PC-3 (cell line): ENCODE data around the gene CADPS2. TPM values are rescaled to one million over a fixed set of nuclear protein-coding genes. Genes with fewer than 3 reads are reported as not detected.

Source experiments
- ATAC-seq: fragments of 200-7000 bp; cut with Tn5 transposase; 2 replicates; pipeline ENCODE4 v1.9.1; 2020; ENCODE audit warnings: mild to moderate bottlenecking, moderate library complexity
- BruUV-seq: library from RNA; stranded (reverse); fragments of 400-500 nt; replicated peaks from 2 replicates; lab custom pipeline; 2021; lab: Mats Ljungman, UMichigan
- CTCF ChIA-PET: fragments of 300-600 bp; sonication (Branson Sonifier 250); formaldehyde crosslinking; loops from one replicate; lab custom pipeline; 2022; ENCODE audit warnings: antibody characterized with exemption; lab: Charles Lee
- POLR2A ChIA-PET: fragments of 300-600 bp; sonication (Branson Sonifier 250); formaldehyde crosslinking; loops from one replicate; lab custom pipeline; 2022; ENCODE audit warnings: antibody characterized with exemption; ENCODE audit not compliant: unreplicated experiment; lab: Charles Lee
- DNase-seq: peaks from one replicate; pipeline ENCODE4 v3.0.0-alpha.2; 2015
- H2AFZ ChIP-seq: fragments of 300-600 bp; sonication (generic); 2 replicates; pipeline ENCODE4 v1.6.0; 2016; ENCODE audit warnings: antibody characterized with exemption, low read length
- H3F3A ChIP-seq: fragments of 300-600 bp; sonication (generic); one replicate; pipeline ENCODE4 v1.6.0; 2017; ENCODE audit warnings: antibody characterized with exemption, low read length, control low read depth, mild to moderate bottlenecking; ENCODE audit not compliant: unreplicated experiment
- H3K27ac ChIP-seq: fragments of 300-600 bp; sonication (generic); 2 replicates; pipeline ENCODE4 v1.5.1; 2016; ENCODE audit warnings: mild to moderate bottlenecking, low read length
- H3K27me3 ChIP-seq: fragments of 300-600 bp; sonication (generic); 2 replicates; pipeline ENCODE4 v1.6.1; 2016; ENCODE audit warnings: low read length, mixed read lengths
- H3K36me3 ChIP-seq: fragments of 300-600 bp; sonication (generic); 2 replicates; pipeline ENCODE4 v1.6.1; 2016; ENCODE audit warnings: low read depth, mixed run types, low read length, mixed read lengths
- H3K4me1 ChIP-seq: fragments of 300-600 bp; sonication (generic); 2 replicates; pipeline ENCODE4 v1.5.1; 2016; ENCODE audit warnings: low read length; ENCODE audit not compliant: insufficient read depth
- H3K4me2 ChIP-seq: fragments of 300-600 bp; sonication (generic); 2 replicates; pipeline ENCODE4 v1.6.0; 2016; ENCODE audit warnings: low read length
- H3K4me3 ChIP-seq: fragments of 300-600 bp; sonication (generic); 2 replicates; pipeline ENCODE4 v1.5.1; 2016; ENCODE audit warnings: mild to moderate bottlenecking, low read length, mixed read lengths
- H3K79me2 ChIP-seq: fragments of 300-600 bp; sonication (generic); 2 replicates; pipeline ENCODE4 v1.6.1; 2017; ENCODE audit warnings: low read length, mixed read lengths
- H3K9ac ChIP-seq: fragments of 300-600 bp; sonication (generic); 2 replicates; pipeline ENCODE4 v1.6.0; 2016; ENCODE audit warnings: mild to moderate bottlenecking, low read length
- H3K9me2 ChIP-seq: fragments of 300-600 bp; sonication (generic); replicated peaks from 2 replicates; pipeline ENCODE4 v1.6.1; 2016; ENCODE audit warnings: mixed run types, low read length, mixed read lengths
- H3K9me3 ChIP-seq: fragments of 300-600 bp; sonication (generic); 2 replicates; pipeline ENCODE4 v1.6.1; 2016; ENCODE audit warnings: low read length, mixed read lengths
- H4K20me1 ChIP-seq: fragments of 300-600 bp; sonication (generic); 2 replicates; pipeline ENCODE4 v1.6.1; 2016; ENCODE audit warnings: low read length, mixed read lengths
- CTCF ChIP-seq: fragments of 300-600 bp; sonication (generic); conservative IDR thresholded peaks from 2 replicates; pipeline ENCODE4 v1.5.1; 2017; ENCODE audit warnings: antibody characterized with exemption, low read depth, mild to moderate bottlenecking, low read length
- EZH2 ChIP-seq: fragments of 300-600 bp; sonication (generic); IDR thresholded peaks from one replicate; pipeline ENCODE4 v1.6.1; 2017; ENCODE audit warnings: antibody characterized with exemption, mild to moderate bottlenecking, low read length; ENCODE audit not compliant: unreplicated experiment
- EZH2phosphoT487 ChIP-seq: fragments of 300-600 bp; sonication (generic); IDR thresholded peaks from 2 replicates; pipeline ENCODE4 v1.6.1; 2018; ENCODE audit warnings: mild to moderate bottlenecking, antibody characterized with exemption, low read length, borderline replicate concordance
- intact Hi-C: fragments of 100-400 bp; cut with micrococcal nuclease; formaldehyde crosslinking; loops from 2 replicates; pipeline ENCODE4 v1.9.0; 2023
- total RNA-seq: library from RNA; depleted of rRNA; stranded (reverse); fragments of >200 nt; gene quantifications from 2 replicates; pipeline ENCODE4 v1.2.3, GENCODE V29; 2014

CADPS2 gene
- total RNA-seq, 1 experiment from 2014 or later = 9.4 TPM

- CTCF ChIA-PET = no interaction called here
- Histone ChIP-seq H3K9me3 (no peaks in the 10 kb centered on the region), H3K27me3 (no peaks in the 10 kb centered on the region), H3K27ac (no peak overlapping the region), H3K79me2 (no peaks in the 10 kb centered on the region), H3K9me2 (no peaks in the 10 kb centered on the region), H3K9ac (no peak overlapping the region), H3K4me1 (no peaks in the 10 kb centered on the region), H3K36me3 (no peaks in the 10 kb centered on the region), H4K20me1 (no peaks in the 10 kb centered on the region), H2AFZ (no peak overlapping the region), H3K4me3 (no peak overlapping the region), H3K4me2 (no peak overlapping the region), H3F3A (no peaks in the 10 kb centered on the region)
- ATAC-seq (no peak), DNase-seq (no peak)
- intact Hi-C loops = no loop called here
- BruUV-seq = no TSS peak
- TF ChIP-seq EZH2 (no peak), EZH2phosphoT487 (no peak), CTCF (no peak)
- POLR2A ChIA-PET = no interaction called here
These were observed 95.7 kb downstream of the CADPS2 start for GRCh38 chr7:122790591-122790990.

GRCh38 chr7:122790132-122790531 lies 96.1 kb downstream of the CADPS2 start:
- no peak overlapping the region for H2AFZ ChIP-seq
- intact Hi-C loops = no loop called here
- TF ChIP-seq EZH2phosphoT487 = no peak
- no peak for TF ChIP-seq EZH2
- TF ChIP-seq CTCF = no peak
- H3K79me2 ChIP-seq = no peaks in the 10 kb centered on the region
- DNase-seq (no peak), ATAC-seq (no peak)
- H3K27me3 ChIP-seq = no peaks in the 10 kb centered on the region
- no peaks in the 10 kb centered on the region for H3F3A ChIP-seq
- no TSS peak for BruUV-seq
- POLR2A ChIA-PET = no interaction called here
- H3K4me2 ChIP-seq = no peak overlapping the region
- no peaks in the 10 kb centered on the region for H3K9me2 ChIP-seq
- no peak overlapping the region for H3K4me3 ChIP-seq
- CTCF ChIA-PET = no interaction called here
- no peaks in the 10 kb centered on the region for H3K4me1 ChIP-seq
- no peaks in the 10 kb centered on the region for H3K9me3 ChIP-seq
- no peak overlapping the region for H3K27ac ChIP-seq
- H4K20me1 ChIP-seq = no peaks in the 10 kb centered on the region
- no peak overlapping the region for H3K9ac ChIP-seq
- H3K36me3 ChIP-seq = no peaks in the 10 kb centered on the region

GRCh38 chr7:122789156-122789555 lies 97.1 kb downstream of the CADPS2 start:
- no peak for ATAC-seq
- Histone ChIP-seq H3K27me3 (no peaks in the 10 kb centered on the region), H3K4me1 (no peaks in the 10 kb centered on the region), H3K9me2 (no peaks in the 10 kb centered on the region), H3K4me3 (no peak overlapping the region), H3K27ac (no peak overlapping the region), H2AFZ (no peak overlapping the region), H3F3A (no peaks in the 10 kb centered on the region), H3K79me2 (no peaks in the 10 kb centered on the region), H3K9me3 (no peaks in the 10 kb centered on the region), H4K20me1 (no peaks in the 10 kb centered on the region), H3K36me3 (no peaks in the 10 kb centered on the region), H3K9ac (no peak overlapping the region), H3K4me2 (no peak overlapping the region)
- no peak for DNase-seq
- TF ChIP-seq EZH2phosphoT487 (no peak), CTCF (no peak), EZH2 (no peak)
- ChIA-PET POLR2A (no interaction called here), CTCF (no interaction called here)
- intact Hi-C loops = no loop called here
- no TSS peak for BruUV-seq
